ENCODE measurements around the gene PIK3C2B.

- TF ChIP-seq CTCF (IDR thresholded peaks at IDR 0.05) (no peak), POLR2A (IDR thresholded peaks at IDR 0.05) (no peak), POLR2AphosphoS5 (IDR thresholded peaks at IDR 0.05) (peak in 1 of 3 donors; percentile 24), EP300 (IDR thresholded peaks at IDR 0.05; ENCODE audit: low read depth) (no peak)
Observed at GRCh38 chr1:204506201-204506968, 11.8 kb upstream of the PIK3C2B start.

Data from transverse colon (tissue), 4 donors.